Muscle of arm (tissue), 12 donors: ENCODE measurements around the gene HSPBAP1. TPM values are rescaled to one million over a fixed set of nuclear protein-coding genes. Genes with fewer than 3 reads are reported as not detected.

Source experiments
- polyA plus RNA-seq, 12 donors: library from polyadenylated mRNA; unstranded; fragments of 120-200 nt; gene quantifications; one replicate each; pipeline ENCODE4 v1.2.1, GENCODE V29; 2013; ENCODE audit not compliant: insufficient read length in 12 of 12

Gene HSPBAP1
- polyA plus RNA-seq, 12 donors: 4.2 to 12.9 (median 7.2) TPM; not detected in 2

Other genes starting within 250 kb of the HSPBAP1 start
- gene PARP9, start 229.5 kb downstream of the HSPBAP1 start, polyA plus RNA-seq: 10 to 100 TPM in 10 of 12 donors, 1 to 10 TPM in 1, not detected in 1; 9.7 to 20.0 (median 16.1) TPM
- gene DTX3L, start 229.5 kb downstream of the HSPBAP1 start, polyA plus RNA-seq: 10 to 100 TPM in 4 of 12 donors, 1 to 10 TPM in 7, not detected in 1; 7.3 to 12.0 (median 9.1) TPM
- gene PARP15, start 216.2 kb downstream of the HSPBAP1 start, polyA plus RNA-seq: 1 to 10 TPM in 10 of 12 donors, not detected in 2; 1.7 to 8.5 (median 2.9) TPM
- gene PARP14, start 113.0 kb downstream of the HSPBAP1 start, polyA plus RNA-seq: 10 to 100 TPM in 7 of 12 donors, 1 to 10 TPM in 4, not detected in 1; 7.3 to 27.0 (median 10.7) TPM
- 1 to 10 TPM in 11 of 12 donors, not detected in 1; 5.4 to 9.5 (median 6.1) TPM for gene SLC49A4, start 1.2 kb upstream of the HSPBAP1 start, polyA plus RNA-seq
- gene SEMA5B, start 233.9 kb upstream of the HSPBAP1 start, polyA plus RNA-seq: 10 to 100 TPM in 11 of 12 donors, not detected in 1; 13.4 to 46.2 (median 24.6) TPM